ENCODE results near the gene KIF6. TPM values are rescaled to one million over a fixed set of nuclear protein-coding genes. Genes with fewer than 3 reads are reported as not detected.
A peak's percentile ranks its signal among the peaks of the same experiment; 100 is the strongest.

Gene KIF6
- total RNA-seq, 4 donors from 2014 or later = 0.83 to 2.6 (median 1.1) TPM

GRCh38 chr6:39350723-39351505 lies 374.3 kb downstream of the KIF6 start:
- Histone ChIP-seq H3K36me3 (no peaks in the 10 kb centered on the region), H3K4me1 (no peaks in the 10 kb centered on the region), H3K27ac (replicated peaks in 1 of 4) (no peak overlapping the region), H3K4me3 (no peak overlapping the region), H3K27me3 (no peaks in the 10 kb centered on the region), H3K9me3 (no peaks in the 10 kb centered on the region)
- intact Hi-C loops (cut with DNase I) = no loop called here
- 91% methylated on average over 13 of the region's 13 CpGs for WGBS
- no peak for DNase-seq (ENCODE audit: extremely low spot score)
- TF ChIP-seq CTCF (IDR thresholded peaks at IDR 0.05) = no peak
- TF ChIP-seq POLR2A (IDR thresholded peaks at IDR 0.05; ENCODE audit: low read depth) = no peak
- TF ChIP-seq POLR2AphosphoS5 (IDR thresholded peaks at IDR 0.05) = no peak
- TF ChIP-seq EP300 (IDR thresholded peaks at IDR 0.05) = no peak

DNA sequence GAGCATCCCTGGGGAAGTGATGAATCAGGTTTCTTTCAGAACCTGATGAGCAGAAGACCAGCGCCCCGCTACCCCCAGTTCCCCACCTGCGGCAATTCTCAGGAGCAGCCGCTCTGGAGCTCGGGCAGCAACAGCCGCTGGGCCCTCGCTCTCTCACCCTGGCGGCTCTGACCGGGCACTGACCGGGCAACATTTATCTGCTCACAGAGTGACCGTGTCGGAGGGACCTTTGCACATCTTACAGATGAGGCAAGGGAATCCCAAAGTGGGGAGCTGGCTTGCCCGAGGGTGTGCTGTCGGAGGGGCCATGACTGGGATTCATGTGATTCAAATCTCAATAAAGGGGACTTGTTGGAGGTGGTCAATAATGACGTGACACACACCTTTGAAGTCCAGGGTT lies 376.5 kb downstream of the KIF6 start:
- Histone ChIP-seq H3K4me3 (no peak overlapping the region), H3K9me3 (no peaks in the 10 kb centered on the region), H3K27ac (replicated peaks in 1 of 4) (no peak overlapping the region), H3K4me1 (no peaks in the 10 kb centered on the region), H3K27me3 (no peaks in the 10 kb centered on the region), H3K36me3 (no peaks in the 10 kb centered on the region)
- intact Hi-C loops (cut with DNase I) = loop anchor here (5.0 to 10.0 kb wide), 2 partner anchors 959 to 1676 kb away; no protein-coding TSS in a partner anchor
- TF ChIP-seq POLR2A (IDR thresholded peaks at IDR 0.05; ENCODE audit: low read depth) = no peak
- no peak for TF ChIP-seq EP300 (IDR thresholded peaks at IDR 0.05)
- no peak for TF ChIP-seq POLR2AphosphoS5 (IDR thresholded peaks at IDR 0.05)
- no peak for TF ChIP-seq CTCF (IDR thresholded peaks at IDR 0.05)
- DNase-seq (ENCODE audit: extremely low spot score) = no peak
- WGBS = 100% methylated on average over 3 of the region's 15 CpGs

- H3K27me3 ChIP-seq = no peaks in the 10 kb centered on the region
- no peaks in the 10 kb centered on the region for H3K9me3 ChIP-seq
- TF ChIP-seq POLR2A (IDR thresholded peaks at IDR 0.05; ENCODE audit: low read depth) (no peak), CTCF (IDR thresholded peaks at IDR 0.05) (peak; percentile 87 to 93 (median 90)), POLR2AphosphoS5 (IDR thresholded peaks at IDR 0.05) (no peak), EP300 (IDR thresholded peaks at IDR 0.05) (no peak)
- H3K4me1 ChIP-seq = peaks cover 0 to 3% (median 2%) of the 10 kb centered on the region in 4 donors
- no peak overlapping the region for H3K27ac ChIP-seq (replicated peaks in 1 of 4)
- WGBS = 34% methylated on average over 8 of the region's 9 CpGs
- intact Hi-C loops (cut with DNase I) = loop anchor here (5.0 to 10.0 kb wide), 2 partner anchors 959 to 1677 kb away; no protein-coding TSS in a partner anchor
- peak; percentile 93 for DNase-seq (ENCODE audit: extremely low spot score)
- no peaks in the 10 kb centered on the region for H3K36me3 ChIP-seq
- H3K4me3 ChIP-seq = no peak overlapping the region
Measured at GRCh38 chr6:39347906-39348585, 377.2 kb downstream of the KIF6 start.

DNA sequence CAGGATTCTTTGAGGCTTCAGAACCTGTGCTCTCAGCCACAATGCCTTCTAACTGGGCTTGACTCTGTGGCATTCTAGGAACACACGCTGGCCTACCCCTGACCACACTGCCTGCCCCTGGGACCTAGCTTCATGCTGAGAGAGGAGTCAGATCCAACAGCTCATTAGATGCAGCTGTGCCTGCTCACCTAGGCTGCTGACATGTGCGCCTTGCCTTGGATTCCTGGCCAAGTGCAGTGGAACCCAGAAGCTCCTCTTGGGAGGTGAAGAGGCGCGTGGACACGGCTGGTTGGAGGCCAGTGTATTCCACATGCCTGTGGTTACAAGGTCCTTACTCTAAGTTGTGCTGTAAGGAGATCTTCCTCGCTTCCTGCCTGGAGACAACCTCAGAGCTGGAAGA lies 378.0 kb downstream of the KIF6 start:
- 91% methylated on average over 1 of the region's 6 CpGs for WGBS
- Histone ChIP-seq H3K27ac (replicated peaks in 1 of 4) (no peak overlapping the region), H3K4me3 (no peak overlapping the region), H3K27me3 (no peaks in the 10 kb centered on the region), H3K9me3 (no peaks in the 10 kb centered on the region), H3K36me3 (no peaks in the 10 kb centered on the region), H3K4me1 (peaks cover 0 to 9% (median 6%) of the 10 kb centered on the region in 4 donors)
- intact Hi-C loops (cut with DNase I) = loop anchor here (5.0 to 10.0 kb wide), 2 partner anchors 960 to 1678 kb away; no protein-coding TSS in a partner anchor
- no peak for DNase-seq (ENCODE audit: extremely low spot score)
- TF ChIP-seq POLR2AphosphoS5 (IDR thresholded peaks at IDR 0.05) (no peak), CTCF (IDR thresholded peaks at IDR 0.05) (no peak)

Data from esophagus muscularis mucosa (tissue), 4 donors.